B cell (primary cell): Measurements from ENCODE around the gene SYCE3. TPM values are rescaled to one million over a fixed set of nuclear protein-coding genes. Genes with fewer than 3 reads are reported as not detected.

Experiments used
- ATAC-seq: fragments of 200-7000 bp; cut with Tn5 transposase; one replicate; pipeline ENCODE4 v1.10.0; 2021; ENCODE audit warnings: low read depth, mild to moderate bottlenecking, moderate number of reproducible peaks, moderate library complexity
- CTCF ChIA-PET: fragments of 350-600 bp; sonication (Branson Sonifier 250); formaldehyde crosslinking; loops from one replicate; lab custom pipeline; 2021; ENCODE audit warnings: antibody characterized with exemption, inconsistent platforms; lab: Charles Lee
- POLR2A ChIA-PET: fragments of 350-600 bp; sonication (Branson Sonifier 250); formaldehyde crosslinking; loops from one replicate; lab custom pipeline; 2021; ENCODE audit warnings: antibody characterized with exemption; lab: Charles Lee
- DNase-seq: peaks from one replicate; pipeline ENCODE4 v3.0.0; 2013
- H2AFZ ChIP-seq: 2 replicates; pipeline ENCODE4 v1.6.1; 2012; ENCODE audit warnings: mild to moderate bottlenecking, low read depth, low read length; ENCODE audit not compliant: insufficient read depth, poor library complexity, severe bottlenecking
- H3K27ac ChIP-seq, 2 donors: 1 replicate in 1 of 2; 2 replicates in 1 of 2; pipeline ENCODE4 v1.5.1; 2012 to 2013; ENCODE audit warnings: low read length in 2 of 2, mild to moderate bottlenecking in 2 of 2, moderate library complexity in 1 of 2
- H3K27me3 ChIP-seq, 4 experiments: fragments of 200-600 bp in 1 of 4; sonication (generic) in 1 of 4; replicated peaks in 1 of 4; 1 replicate in 2 of 4; 2 replicates in 2 of 4; pipeline versions ENCODE4 v1.6.1 to v1.7.0; 2013 to 2016; ENCODE audit warnings: low read length in 3 of 4, mild to moderate bottlenecking in 2 of 4, mixed read lengths in 1 of 4, moderate library complexity in 1 of 4; ENCODE audit not compliant: insufficient read depth in 4 of 4, control insufficient read depth in 3 of 4; ENCODE audit errors: control extremely low read depth in 1 of 4
- H3K36me3 ChIP-seq, 2 experiments: replicated peaks in 1 of 2; 1 replicate in 1 of 2; 2 replicates in 1 of 2; pipeline versions ENCODE4 v1.6.1 to v1.7.1; 2013; ENCODE audit warnings: low read length in 1 of 2; ENCODE audit not compliant: insufficient read depth in 2 of 2, control insufficient read depth in 1 of 2; ENCODE audit errors: control extremely low read depth in 1 of 2, extremely low read depth in 1 of 2
- H3K4me1 ChIP-seq, 2 donors: fragments of 200-600 bp in 1 of 2; sonication (generic) in 1 of 2; 1 replicate in 1 of 2; 2 replicates in 1 of 2; pipeline versions ENCODE4 v1.5.1 to v1.6.1; 2013 to 2017; ENCODE audit warnings: low read length in 2 of 2; ENCODE audit not compliant: control insufficient read depth in 2 of 2, insufficient read depth in 2 of 2
- H3K4me2 ChIP-seq: replicated peaks from 2 replicates; pipeline ENCODE3; 2012; ENCODE audit warnings: mild to moderate bottlenecking, low read depth, low read length; ENCODE audit not compliant: poor library complexity, severe bottlenecking
- H3K4me3 ChIP-seq, 5 experiments: fragments of 200-600 bp in 1 of 5; sonication (generic) in 1 of 5; 1 replicate in 3 of 5; 2 replicates in 2 of 5; pipeline versions ENCODE4 v1.5.1 to v1.7.0; 2011 to 2016; ENCODE audit warnings: low read length in 4 of 5, mild to moderate bottlenecking in 4 of 5, low read depth in 2 of 5, control low read depth in 1 of 5, moderate library complexity in 1 of 5; ENCODE audit not compliant: insufficient read depth in 1 of 5; ENCODE audit errors: control extremely low read depth in 1 of 5, extremely low read depth in 1 of 5
- H3K79me2 ChIP-seq: fragments of 200-600 bp; sonication (generic); one replicate; pipeline ENCODE4 v1.6.0; 2016; ENCODE audit warnings: low read length; ENCODE audit not compliant: control insufficient read depth, insufficient read depth
- H3K9ac ChIP-seq: fragments of 200-600 bp; sonication (generic); 2 replicates; pipeline ENCODE4 v1.6.1; 2017; ENCODE audit warnings: mild to moderate bottlenecking, low read length, moderate library complexity
- H3K9me3 ChIP-seq, 3 donors: one replicate each; pipeline versions ENCODE4 v1.6.1 to v1.7.1; 2013; ENCODE audit warnings: low read length in 2 of 3; ENCODE audit not compliant: control insufficient read depth in 2 of 3, insufficient read depth in 1 of 3; ENCODE audit errors: control extremely low read depth in 1 of 3
- H4K20me1 ChIP-seq: 2 replicates; pipeline ENCODE4 v1.6.0; 2012; ENCODE audit warnings: mild to moderate bottlenecking, low read length; ENCODE audit not compliant: insufficient read depth, control insufficient read depth, poor library complexity, severe bottlenecking
- H3K27ac Mint-ChIP-seq: one replicate; pipeline ENCODE4 v1.8.0; 2021; ENCODE audit warnings: mixed read lengths
- H3K27me3 Mint-ChIP-seq: one replicate; pipeline ENCODE4 v1.8.0; 2021; ENCODE audit warnings: mixed read lengths
- H3K4me1 Mint-ChIP-seq: one replicate; pipeline ENCODE4 v1.8.0; 2021; ENCODE audit warnings: mixed read lengths
- H3K4me3 Mint-ChIP-seq: one replicate; pipeline ENCODE4 v1.8.0; 2021; ENCODE audit warnings: mixed read lengths
- H3K9me3 Mint-ChIP-seq: one replicate; pipeline ENCODE4 v1.8.0; 2022; ENCODE audit warnings: mixed read lengths; ENCODE audit not compliant: insufficient read depth
- CTCF ChIP-seq: fragments of 200-600 bp; IDR thresholded peaks from one replicate; pipeline ENCODE4 v1.8.0; 2022; ENCODE audit warnings: antibody characterized with exemption, mild to moderate bottlenecking
- EZH2 ChIP-seq: IDR thresholded peaks from 2 replicates; pipeline ENCODE4 v1.6.1; 2012; ENCODE audit warnings: borderline replicate concordance, low read depth, mild to moderate bottlenecking, moderate library complexity, low read length; ENCODE audit not compliant: insufficient read depth, poor library complexity, severe bottlenecking
- WGBS: methylation state at CpG from one replicate; pipeline ENCODE4 v1.1.5; 2013; ENCODE audit warnings: missing lambda C conversion rate; ENCODE audit not compliant: insufficient coverage; 5-methylcytosine and 5-hydroxymethylcytosine counted together
- intact Hi-C: fragments of 100-400 bp; cut with micrococcal nuclease; formaldehyde crosslinking; loops from one replicate; pipeline ENCODE4 v1.10.0; 2022
- polyA plus RNA-seq: library from polyadenylated mRNA; depleted of rRNA; stranded (reverse); fragments of >200 nt; gene quantifications from 2 replicates; pipeline ENCODE4 v1.2.3, GENCODE V29; 2012
- total RNA-seq, 2 donors: library from RNA; stranded (reverse); fragments of 120-200 nt in 1 of 2; gene quantifications; 1 replicate in 1 of 2; 2 replicates in 1 of 2; pipeline versions ENCODE4 v1.2.3 to v1.2.4, GENCODE V29; 2013 to 2022

The SYCE3 gene
- total and polyA plus RNA-seq, 2 donors (not counting 1 experiment from before 2014, with no cell fraction given): not detected

GRCh38 chr22:50610581-50610980 is 47.9 kb upstream of the SYCE3 start:
- no peaks in the 10 kb centered on the region for H3K79me2 ChIP-seq
- ATAC-seq: no peak
- H3K4me3 Mint-ChIP-seq: no peak overlapping the region
- H3K4me2 ChIP-seq: no peak overlapping the region
- H3K4me1 ChIP-seq: no peaks in the 10 kb centered on the region
- WGBS: 95% methylated on average over 17 of the region's 17 CpGs
- no peak overlapping the region for H2AFZ ChIP-seq
- no peak overlapping the region for H3K4me3 ChIP-seq
- H3K36me3 ChIP-seq: no peaks in the 10 kb centered on the region
- TF ChIP-seq EZH2: no peak
- no peak for TF ChIP-seq CTCF
- ChIA-PET CTCF (no interaction called here), POLR2A (no interaction called here)
- H4K20me1 ChIP-seq: no peaks in the 10 kb centered on the region
- H3K4me1 Mint-ChIP-seq: peaks cover 1% of the 10 kb centered on the region
- H3K27ac ChIP-seq: no peak overlapping the region
- H3K9me3 Mint-ChIP-seq: no peaks in the 10 kb centered on the region
- peaks cover 43% of the 10 kb centered on the region for H3K27me3 Mint-ChIP-seq
- intact Hi-C loops: no loop called here
- H3K27ac Mint-ChIP-seq: no peak overlapping the region
- H3K9ac ChIP-seq: no peak overlapping the region
- H3K27me3 ChIP-seq: peaks cover 0 to 37% (median 3%) of the 10 kb centered on the region in 4 experiments
- peaks cover 0 to 9% (median 0%) of the 10 kb centered on the region in 3 donors for H3K9me3 ChIP-seq
- no peak for DNase-seq

- H3K27ac Mint-ChIP-seq: no peak overlapping the region
- Histone ChIP-seq H4K20me1 (no peaks in the 10 kb centered on the region), H3K27ac (no peak overlapping the region), H3K9me3 (peaks cover 0 to 9% (median 0%) of the 10 kb centered on the region in 3 donors), H3K27me3 (peaks cover 0 to 41% (median 3%) of the 10 kb centered on the region in 4 experiments), H3K36me3 (no peaks in the 10 kb centered on the region), H3K4me1 (no peaks in the 10 kb centered on the region), H2AFZ (no peak overlapping the region), H3K9ac (no peak overlapping the region), H3K79me2 (no peaks in the 10 kb centered on the region), H3K4me3 (no peak overlapping the region), H3K4me2 (no peak overlapping the region)
- no peak overlapping the region for H3K4me3 Mint-ChIP-seq
- POLR2A ChIA-PET: no interaction called here
- DNase-seq: no peak
- TF ChIP-seq CTCF (no peak), EZH2 (no peak)
- H3K4me1 Mint-ChIP-seq: peaks cover 1% of the 10 kb centered on the region
- H3K27me3 Mint-ChIP-seq: peaks cover 43% of the 10 kb centered on the region
- intact Hi-C loops: no loop called here
- ATAC-seq: no peak
- CTCF ChIA-PET: no interaction called here
- WGBS: 88% methylated on average over 6 of the region's 11 CpGs
- no peaks in the 10 kb centered on the region for H3K9me3 Mint-ChIP-seq
Measured at GRCh38 chr22:50610041-50610451, 47.3 kb upstream of the SYCE3 start.
